ENCODE measurements around the gene DSC1.
"Not testable (repeated sequence)": the region's sequence is repeated elsewhere in the genome, so short reads cannot be mapped to it uniquely, and the experiment has no call there.

GRCh38 chr18:31123125-31123524, 39.5 kb downstream of the DSC1 start:
- TF ChIP-seq MXI1 (IDR thresholded peaks at IDR 0.05; ENCODE audit: low read depth, low read length); CTCF (IDR thresholded peaks at IDR 0.05); ELF1 (IDR thresholded peaks at IDR 0.05); EZH2phosphoT487 (IDR thresholded peaks at IDR 0.05; ENCODE audit: borderline replicate concordance, low read depth); SMC3 (IDR thresholded peaks at IDR 0.05; ENCODE audit: low read depth, low read length); NRF1 (IDR thresholded peaks at IDR 0.05; ENCODE audit: low read depth, low read length); RFX5 (IDR thresholded peaks at IDR 0.05; ENCODE audit: low read length); EP300 (IDR thresholded peaks at IDR 0.05; ENCODE audit: borderline replicate concordance in 1 of 2, low read depth in 1 of 2, low read length in 1 of 2); TAF1 (IDR thresholded peaks at IDR 0.05; ENCODE audit: borderline replicate concordance, low read depth, low read length); JUND (IDR thresholded peaks at IDR 0.05); GATA2 (CRISPR knock-in tag; IDR thresholded peaks at IDR 0.05): not testable (repeated sequence)
- TF ChIP-seq, protein P1, sequence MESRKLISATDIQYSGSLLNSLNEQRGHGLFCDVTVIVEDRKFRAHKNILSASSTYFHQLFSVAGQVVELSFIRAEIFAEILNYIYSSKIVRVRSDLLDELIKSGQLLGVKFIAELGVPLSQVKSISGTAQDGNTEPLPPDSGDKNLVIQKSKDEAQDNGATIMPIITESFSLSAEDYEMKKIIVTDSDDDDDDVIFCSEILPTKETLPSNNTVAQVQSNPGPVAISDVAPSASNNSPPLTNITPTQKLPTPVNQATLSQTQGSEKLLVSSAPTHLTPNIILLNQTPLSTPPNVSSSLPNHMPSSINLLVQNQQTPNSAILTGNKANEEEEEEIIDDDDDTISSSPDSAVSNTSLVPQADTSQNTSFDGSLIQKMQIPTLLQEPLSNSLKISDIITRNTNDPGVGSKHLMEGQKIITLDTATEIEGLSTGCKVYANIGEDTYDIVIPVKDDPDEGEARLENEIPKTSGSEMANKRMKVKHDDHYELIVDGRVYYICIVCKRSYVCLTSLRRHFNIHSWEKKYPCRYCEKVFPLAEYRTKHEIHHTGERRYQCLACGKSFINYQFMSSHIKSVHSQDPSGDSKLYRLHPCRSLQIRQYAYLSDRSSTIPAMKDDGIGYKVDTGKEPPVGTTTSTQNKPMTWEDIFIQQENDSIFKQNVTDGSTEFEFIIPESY (IDR thresholded peaks at IDR 0.05; ENCODE audit: borderline replicate concordance, low read depth): not testable (repeated sequence)
- TF ChIP-seq, protein P2, sequence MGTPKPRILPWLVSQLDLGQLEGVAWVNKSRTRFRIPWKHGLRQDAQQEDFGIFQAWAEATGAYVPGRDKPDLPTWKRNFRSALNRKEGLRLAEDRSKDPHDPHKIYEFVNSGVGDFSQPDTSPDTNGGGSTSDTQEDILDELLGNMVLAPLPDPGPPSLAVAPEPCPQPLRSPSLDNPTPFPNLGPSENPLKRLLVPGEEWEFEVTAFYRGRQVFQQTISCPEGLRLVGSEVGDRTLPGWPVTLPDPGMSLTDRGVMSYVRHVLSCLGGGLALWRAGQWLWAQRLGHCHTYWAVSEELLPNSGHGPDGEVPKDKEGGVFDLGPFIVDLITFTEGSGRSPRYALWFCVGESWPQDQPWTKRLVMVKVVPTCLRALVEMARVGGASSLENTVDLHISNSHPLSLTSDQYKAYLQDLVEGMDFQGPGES (IDR thresholded peaks at IDR 0.05; ENCODE audit: low read depth, low read length): not testable (repeated sequence)
